H9 (cell line): Measurements from ENCODE around the gene RTP2. TPM values are rescaled to one million over a fixed set of nuclear protein-coding genes. Genes with fewer than 3 reads are reported as not detected.

Source experiments
- DNase-seq: peaks from one replicate; pipeline ENCODE4 v3.0.0-alpha.2; 2017
- H2AFZ ChIP-seq: one replicate; pipeline ENCODE4 v1.6.1; 2013; ENCODE audit warnings: mild to moderate bottlenecking, low read length, control low read depth, moderate library complexity
- H2AK5ac ChIP-seq: 2 replicates; pipeline ENCODE4 v1.6.1; 2013; ENCODE audit warnings: low read length, control low read depth, mixed read lengths; ENCODE audit not compliant: insufficient read length
- H2BK120ac ChIP-seq: one replicate; pipeline ENCODE4 v1.6.1; 2013; ENCODE audit warnings: low read depth, mild to moderate bottlenecking, low read length, control low read depth, inconsistent platforms; ENCODE audit not compliant: poor library complexity, severe bottlenecking
- H2BK12ac ChIP-seq: 2 replicates; pipeline ENCODE4 v1.6.1; 2013; ENCODE audit warnings: low read length, control low read depth, mixed read lengths, low read depth; ENCODE audit not compliant: insufficient read length
- H2BK15ac ChIP-seq: 2 replicates; pipeline ENCODE4 v1.6.1; 2013; ENCODE audit warnings: low read depth, low read length, control low read depth
- H2BK20ac ChIP-seq: one replicate; pipeline ENCODE4 v1.6.1; 2013; ENCODE audit warnings: low read depth, mild to moderate bottlenecking, low read length, control low read depth, inconsistent platforms; ENCODE audit not compliant: poor library complexity, severe bottlenecking
- H2BK5ac ChIP-seq: 2 replicates; pipeline ENCODE4 v1.6.1; 2013; ENCODE audit warnings: low read length, control low read depth, mixed read lengths; ENCODE audit not compliant: insufficient read length
- H3K14ac ChIP-seq: 2 replicates; pipeline ENCODE4 v1.6.1; 2013; ENCODE audit warnings: low read length, control low read depth; ENCODE audit not compliant: insufficient read depth
- H3K18ac ChIP-seq: 2 replicates; pipeline ENCODE4 v1.6.1; 2013; ENCODE audit warnings: low read depth, mild to moderate bottlenecking, mixed read lengths, low read length, control low read depth; ENCODE audit not compliant: insufficient read length
- H3K23ac ChIP-seq: 2 replicates; pipeline ENCODE4 v1.6.1; 2013; ENCODE audit warnings: low read length, control low read depth, mixed read lengths, low read depth; ENCODE audit not compliant: insufficient read length
- H3K23me2 ChIP-seq: 2 replicates; pipeline ENCODE4 v1.6.1; 2013; ENCODE audit warnings: low read depth, mild to moderate bottlenecking, mixed read lengths, low read length, control low read depth; ENCODE audit not compliant: insufficient read length, poor library complexity, severe bottlenecking
- H3K27ac ChIP-seq: 2 replicates; pipeline ENCODE4 v1.5.1; 2013; ENCODE audit warnings: low read length, control low read depth, mixed read lengths, low read depth; ENCODE audit not compliant: insufficient read length
- H3K27me3 ChIP-seq: 2 replicates; pipeline ENCODE4 v1.6.1; 2013; ENCODE audit warnings: low read length, control low read depth, inconsistent platforms; ENCODE audit not compliant: insufficient read depth
- H3K4ac ChIP-seq: 2 replicates; pipeline ENCODE4 v1.6.1; 2013; ENCODE audit warnings: low read depth, mild to moderate bottlenecking, control low read depth, inconsistent platforms, low read length, moderate library complexity
- H3K4me1 ChIP-seq: 2 replicates; pipeline ENCODE4 v1.6.1; 2013; ENCODE audit warnings: low read length, control low read depth, inconsistent platforms; ENCODE audit not compliant: insufficient read depth
- H3K4me2 ChIP-seq: 2 replicates; pipeline ENCODE4 v1.6.1; 2013; ENCODE audit warnings: low read length, control low read depth, mixed read lengths; ENCODE audit not compliant: insufficient read length, insufficient read depth
- H3K56ac ChIP-seq: 2 replicates; pipeline ENCODE4 v1.6.1; 2013; ENCODE audit warnings: low read depth, mild to moderate bottlenecking, mixed read lengths, low read length, control low read depth; ENCODE audit not compliant: insufficient read length
- H3K79me1 ChIP-seq: 2 replicates; pipeline ENCODE4 v1.6.1; 2013; ENCODE audit warnings: low read depth, mild to moderate bottlenecking, moderate library complexity, low read length, control low read depth, inconsistent platforms; ENCODE audit not compliant: insufficient read depth, poor library complexity, severe bottlenecking
- H3K79me2 ChIP-seq: 2 replicates; pipeline ENCODE4 v1.6.1; 2013; ENCODE audit warnings: low read length, control low read depth, inconsistent platforms; ENCODE audit not compliant: insufficient read depth
- H3K9ac ChIP-seq: 2 replicates; pipeline ENCODE4 v1.6.1; 2013; ENCODE audit warnings: low read length, control low read depth, mixed read lengths; ENCODE audit not compliant: insufficient read length; ENCODE audit errors: extremely low read depth
- H3K9me3 ChIP-seq: one replicate; pipeline ENCODE4 v1.6.1; 2013; ENCODE audit warnings: low read depth, low read length, inconsistent platforms; ENCODE audit not compliant: control insufficient read depth
- H3T11ph ChIP-seq: one replicate; pipeline ENCODE4 v1.6.1; 2013; ENCODE audit warnings: mild to moderate bottlenecking, low read length, control low read depth, inconsistent platforms
- H4K20me1 ChIP-seq: one replicate; pipeline ENCODE4 v1.6.1; 2013; ENCODE audit not compliant: control insufficient read depth, insufficient read length, insufficient read depth
- H4K5ac ChIP-seq: 2 replicates; pipeline ENCODE4 v1.6.1; 2013; ENCODE audit warnings: low read depth, mild to moderate bottlenecking, mixed read lengths, low read length, control low read depth; ENCODE audit not compliant: insufficient read length
- H4K8ac ChIP-seq: replicated peaks from 2 replicates; pipeline ENCODE4 v1.6.1; 2013; ENCODE audit warnings: low read length, control low read depth, mixed read lengths, low read depth; ENCODE audit not compliant: insufficient read length
- H4K91ac ChIP-seq: 2 replicates; pipeline ENCODE4 v1.6.1; 2013; ENCODE audit warnings: low read depth, mild to moderate bottlenecking, moderate library complexity, mixed read lengths, low read length, control low read depth; ENCODE audit not compliant: insufficient read length
- H3K27ac Mint-ChIP-seq, 3 experiments: 2 replicates in 2 of 3; 3 replicates in 1 of 3; pipeline ENCODE4 v1.8.0; 2020 to 2021; ENCODE audit warnings: mixed read lengths in 3 of 3, mild to moderate bottlenecking in 1 of 3, moderate library complexity in 1 of 3
- H3K27me3 Mint-ChIP-seq: 2 replicates; pipeline ENCODE4 v1.8.0; 2021; ENCODE audit warnings: low read depth, mild to moderate bottlenecking, moderate library complexity, mixed read lengths
- H3K36me3 Mint-ChIP-seq, 3 experiments: 2 replicates in 2 of 3; 3 replicates in 1 of 3; pipeline ENCODE4 v1.8.0; 2020 to 2021; ENCODE audit warnings: low read depth in 3 of 3, mixed read lengths in 3 of 3; ENCODE audit not compliant: insufficient read depth in 1 of 3
- H3K4me1 Mint-ChIP-seq, 2 experiments: 2 replicates each; pipeline ENCODE4 v1.8.0; 2020; ENCODE audit warnings: mixed read lengths in 2 of 2
- H3K4me3 Mint-ChIP-seq, 2 experiments: 2 replicates in 1 of 2; 3 replicates in 1 of 2; pipeline ENCODE4 v1.8.0; 2020 to 2021; ENCODE audit warnings: mild to moderate bottlenecking in 2 of 2, mixed read lengths in 2 of 2, moderate library complexity in 1 of 2
- H3K9me3 Mint-ChIP-seq, 2 experiments: 2 replicates in 1 of 2; 3 replicates in 1 of 2; pipeline ENCODE4 v1.8.0; 2020; ENCODE audit warnings: mild to moderate bottlenecking in 2 of 2, mixed read lengths in 2 of 2, moderate library complexity in 1 of 2
- WGBS: extraction: QIAGEN DNeasy Blood & Tissue Kit; methylation state at CpG from one replicate; pipeline ENCODE4 v1.1.7; 2013; ENCODE audit warnings: missing lambda C conversion rate, low lambda C conversion rate, mixed read lengths; ENCODE audit not compliant: insufficient read length; ENCODE audit errors: extremely low coverage; 5-methylcytosine and 5-hydroxymethylcytosine counted together
- total RNA-seq: library from RNA; stranded (reverse); gene quantifications from 2 replicates; pipeline ENCODE4 v1.2.1, GENCODE V29; 2021
- TF ChIP-seq, protein P1 (sequence below): fragments of 200-600 bp; sonication (generic); conservative IDR thresholded peaks from 3 replicates; pipeline ENCODE4 v1.8.0; 2021; ENCODE audit warnings: antibody characterized with exemption, mild to moderate bottlenecking

RTP2 gene
- total RNA-seq, 1 experiment from 2014 or later: not detected

GRCh38 chr3:187717572-187717971, 15.2 kb upstream of the RTP2 start:
- no peak overlapping the region for H3K9ac ChIP-seq
- H3K4me1 Mint-ChIP-seq: peaks cover 22 to 26% of the 10 kb centered on the region in 2 experiments
- H3K23ac ChIP-seq: no peak overlapping the region
- H4K8ac ChIP-seq: no peak overlapping the region
- H3K56ac ChIP-seq: no peak overlapping the region
- H2BK15ac ChIP-seq: no peak overlapping the region
- no peak overlapping the region for H3K4me2 ChIP-seq
- no peak overlapping the region for H2AK5ac ChIP-seq
- peaks cover 13% of the 10 kb centered on the region for H3K27me3 Mint-ChIP-seq
- no peak overlapping the region for H4K91ac ChIP-seq
- H2BK20ac ChIP-seq: no peak overlapping the region
- WGBS: no CpG with 5 or more reads among the region's 1 CpG
- TF ChIP-seq, protein P1, sequence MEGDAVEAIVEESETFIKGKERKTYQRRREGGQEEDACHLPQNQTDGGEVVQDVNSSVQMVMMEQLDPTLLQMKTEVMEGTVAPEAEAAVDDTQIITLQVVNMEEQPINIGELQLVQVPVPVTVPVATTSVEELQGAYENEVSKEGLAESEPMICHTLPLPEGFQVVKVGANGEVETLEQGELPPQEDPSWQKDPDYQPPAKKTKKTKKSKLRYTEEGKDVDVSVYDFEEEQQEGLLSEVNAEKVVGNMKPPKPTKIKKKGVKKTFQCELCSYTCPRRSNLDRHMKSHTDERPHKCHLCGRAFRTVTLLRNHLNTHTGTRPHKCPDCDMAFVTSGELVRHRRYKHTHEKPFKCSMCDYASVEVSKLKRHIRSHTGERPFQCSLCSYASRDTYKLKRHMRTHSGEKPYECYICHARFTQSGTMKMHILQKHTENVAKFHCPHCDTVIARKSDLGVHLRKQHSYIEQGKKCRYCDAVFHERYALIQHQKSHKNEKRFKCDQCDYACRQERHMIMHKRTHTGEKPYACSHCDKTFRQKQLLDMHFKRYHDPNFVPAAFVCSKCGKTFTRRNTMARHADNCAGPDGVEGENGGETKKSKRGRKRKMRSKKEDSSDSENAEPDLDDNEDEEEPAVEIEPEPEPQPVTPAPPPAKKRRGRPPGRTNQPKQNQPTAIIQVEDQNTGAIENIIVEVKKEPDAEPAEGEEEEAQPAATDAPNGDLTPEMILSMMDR: no peak
- H2BK12ac ChIP-seq: no peak overlapping the region
- H3K27ac Mint-ChIP-seq: no peak overlapping the region
- no peaks in the 10 kb centered on the region for H4K20me1 ChIP-seq
- H3K18ac ChIP-seq: no peak overlapping the region
- no peak overlapping the region for H2BK120ac ChIP-seq
- no peaks in the 10 kb centered on the region for H3K27me3 ChIP-seq
- peaks cover 0 to 17% (median 13%) of the 10 kb centered on the region in 3 experiments; a peak in 5 of 7 replicates for H3K36me3 Mint-ChIP-seq
- H3K9me3 ChIP-seq: no peaks in the 10 kb centered on the region
- H3K23me2 ChIP-seq: no peaks in the 10 kb centered on the region
- H2BK5ac ChIP-seq: no peak overlapping the region
- no peaks in the 10 kb centered on the region for H3K79me2 ChIP-seq
- DNase-seq: no peak
- no peaks in the 10 kb centered on the region for H3K4me1 ChIP-seq
- no peak overlapping the region for H2AFZ ChIP-seq
- no peak overlapping the region for H4K5ac ChIP-seq
- no peaks in the 10 kb centered on the region; a peak in 1 of 5 replicates for H3K9me3 Mint-ChIP-seq
- no peak overlapping the region for H3T11ph ChIP-seq
- H3K4ac ChIP-seq: no peak overlapping the region
- no peak overlapping the region for H3K4me3 Mint-ChIP-seq
- no peak overlapping the region for H3K14ac ChIP-seq
- H3K79me1 ChIP-seq: no peaks in the 10 kb centered on the region
- no peak overlapping the region for H3K27ac ChIP-seq
